OCI-LY3 (cell line): Measurements from ENCODE around the gene LSM14B.

Experiments used
- H2AFZ ChIP-seq: fragments of 200-600, 300-600 bp; shearing (Covaris generic); 2 replicates; pipeline ENCODE4 v1.6.0; 2014; ENCODE audit warnings: antibody characterized with exemption, low read depth, low read length
- H3K27ac ChIP-seq: fragments of 200-600, 300-600 bp; sonication (generic); 2 replicates; pipeline ENCODE4 v1.5.1; 2014; ENCODE audit warnings: mild to moderate bottlenecking, low read length, moderate library complexity, mixed read lengths
- H3K27me3 ChIP-seq: fragments of 200-600, 300-600 bp; sonication (generic); 2 replicates; pipeline ENCODE4 v1.6.1; 2014; ENCODE audit warnings: low read depth, low read length, mixed read lengths
- H3K36me3 ChIP-seq: fragments of 200-600, 300-600 bp; sonication (generic); replicated peaks from 2 replicates; pipeline ENCODE3; 2014; ENCODE audit warnings: low read depth, low read length, mixed read lengths
- H3K4me1 ChIP-seq: fragments of 300-600, 200-600 bp; sonication (generic); 2 replicates; pipeline ENCODE4 v1.6.1; 2014; ENCODE audit warnings: low read length, mixed read lengths
- H3K4me2 ChIP-seq: fragments of 200-600, 300-600 bp; sonication (generic); 2 replicates; pipeline ENCODE4 v1.6.1; 2014; ENCODE audit warnings: low read length, mixed read lengths
- H3K4me3 ChIP-seq: fragments of 300-600, 200-600 bp; sonication (generic); 2 replicates; pipeline ENCODE4 v1.5.1; 2014; ENCODE audit warnings: antibody characterized with exemption, mild to moderate bottlenecking, low read length, moderate library complexity
- H3K79me2 ChIP-seq: fragments of 300-600, 200-600 bp; shearing (Covaris generic); 2 replicates; pipeline ENCODE4 v1.6.1; 2014; ENCODE audit warnings: mild to moderate bottlenecking, low read length, mixed read lengths
- H3K9ac ChIP-seq: fragments of 300-600, 200-600 bp; shearing (Covaris generic); 2 replicates; pipeline ENCODE4 v1.6.0; 2014; ENCODE audit warnings: mild to moderate bottlenecking, low read length, moderate library complexity
- H3K9me3 ChIP-seq: fragments of 200-600, 300-600 bp; shearing (Covaris generic); 2 replicates; pipeline ENCODE4 v1.6.1; 2014; ENCODE audit warnings: low read length, mixed read lengths; ENCODE audit not compliant: insufficient read depth
- H4K20me1 ChIP-seq: fragments of 200-600, 300-600 bp; sonication (generic); 2 replicates; pipeline ENCODE4 v1.6.1; 2016; ENCODE audit warnings: low read length, mixed read lengths; ENCODE audit not compliant: insufficient read depth
- EZH2phosphoT487 ChIP-seq: fragments of 200-600 bp; shearing (Covaris generic); IDR thresholded peaks from 2 replicates; pipeline ENCODE4 v1.6.1; 2018; ENCODE audit warnings: antibody characterized with exemption, mixed run types, low read depth
- TF ChIP-seq, protein P1 (sequence below): fragments of 200-600, 300-600 bp; sonication (generic); IDR thresholded peaks from 2 replicates; pipeline ENCODE4 v1.5.1; 2014; ENCODE audit warnings: antibody characterized with exemption, low read length, low read depth

Gene LSM14B

DNA sequence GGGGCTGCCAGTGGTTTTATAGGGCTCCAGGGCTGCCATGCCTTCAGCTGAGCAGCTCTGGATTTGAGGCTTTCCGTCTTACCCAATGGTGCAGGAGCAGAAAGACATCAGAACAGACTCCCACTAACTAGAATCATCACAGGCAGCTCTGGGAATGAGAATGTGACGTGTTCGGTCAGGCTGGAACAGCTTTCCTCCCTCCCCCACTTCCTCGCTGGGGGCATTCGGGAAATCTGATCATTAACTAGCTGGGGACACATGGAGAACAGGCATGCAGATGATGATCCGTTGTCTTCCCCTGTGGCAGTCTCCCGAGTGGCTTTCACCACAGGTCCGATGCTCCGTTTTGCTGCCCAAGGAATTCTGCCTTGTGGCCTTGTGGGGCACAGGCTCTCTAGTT lies 55.0 kb downstream of the LSM14B start:
- Histone ChIP-seq H3K79me2 (peaks cover 7% of the 10 kb centered on the region), H3K4me3 (no peak overlapping the region), H3K4me1 (peaks cover 6% of the 10 kb centered on the region), H3K4me2 (no peak overlapping the region), H4K20me1 (no peaks in the 10 kb centered on the region), H3K27me3 (no peaks in the 10 kb centered on the region), H3K27ac (no peak overlapping the region), H3K36me3 (peaks cover 3% of the 10 kb centered on the region), H2AFZ (no peak overlapping the region), H3K9ac (no peak overlapping the region), H3K9me3 (no peaks in the 10 kb centered on the region)
- TF ChIP-seq EZH2phosphoT487: no peak
- TF ChIP-seq, protein P1, sequence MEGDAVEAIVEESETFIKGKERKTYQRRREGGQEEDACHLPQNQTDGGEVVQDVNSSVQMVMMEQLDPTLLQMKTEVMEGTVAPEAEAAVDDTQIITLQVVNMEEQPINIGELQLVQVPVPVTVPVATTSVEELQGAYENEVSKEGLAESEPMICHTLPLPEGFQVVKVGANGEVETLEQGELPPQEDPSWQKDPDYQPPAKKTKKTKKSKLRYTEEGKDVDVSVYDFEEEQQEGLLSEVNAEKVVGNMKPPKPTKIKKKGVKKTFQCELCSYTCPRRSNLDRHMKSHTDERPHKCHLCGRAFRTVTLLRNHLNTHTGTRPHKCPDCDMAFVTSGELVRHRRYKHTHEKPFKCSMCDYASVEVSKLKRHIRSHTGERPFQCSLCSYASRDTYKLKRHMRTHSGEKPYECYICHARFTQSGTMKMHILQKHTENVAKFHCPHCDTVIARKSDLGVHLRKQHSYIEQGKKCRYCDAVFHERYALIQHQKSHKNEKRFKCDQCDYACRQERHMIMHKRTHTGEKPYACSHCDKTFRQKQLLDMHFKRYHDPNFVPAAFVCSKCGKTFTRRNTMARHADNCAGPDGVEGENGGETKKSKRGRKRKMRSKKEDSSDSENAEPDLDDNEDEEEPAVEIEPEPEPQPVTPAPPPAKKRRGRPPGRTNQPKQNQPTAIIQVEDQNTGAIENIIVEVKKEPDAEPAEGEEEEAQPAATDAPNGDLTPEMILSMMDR: no peak

DNA sequence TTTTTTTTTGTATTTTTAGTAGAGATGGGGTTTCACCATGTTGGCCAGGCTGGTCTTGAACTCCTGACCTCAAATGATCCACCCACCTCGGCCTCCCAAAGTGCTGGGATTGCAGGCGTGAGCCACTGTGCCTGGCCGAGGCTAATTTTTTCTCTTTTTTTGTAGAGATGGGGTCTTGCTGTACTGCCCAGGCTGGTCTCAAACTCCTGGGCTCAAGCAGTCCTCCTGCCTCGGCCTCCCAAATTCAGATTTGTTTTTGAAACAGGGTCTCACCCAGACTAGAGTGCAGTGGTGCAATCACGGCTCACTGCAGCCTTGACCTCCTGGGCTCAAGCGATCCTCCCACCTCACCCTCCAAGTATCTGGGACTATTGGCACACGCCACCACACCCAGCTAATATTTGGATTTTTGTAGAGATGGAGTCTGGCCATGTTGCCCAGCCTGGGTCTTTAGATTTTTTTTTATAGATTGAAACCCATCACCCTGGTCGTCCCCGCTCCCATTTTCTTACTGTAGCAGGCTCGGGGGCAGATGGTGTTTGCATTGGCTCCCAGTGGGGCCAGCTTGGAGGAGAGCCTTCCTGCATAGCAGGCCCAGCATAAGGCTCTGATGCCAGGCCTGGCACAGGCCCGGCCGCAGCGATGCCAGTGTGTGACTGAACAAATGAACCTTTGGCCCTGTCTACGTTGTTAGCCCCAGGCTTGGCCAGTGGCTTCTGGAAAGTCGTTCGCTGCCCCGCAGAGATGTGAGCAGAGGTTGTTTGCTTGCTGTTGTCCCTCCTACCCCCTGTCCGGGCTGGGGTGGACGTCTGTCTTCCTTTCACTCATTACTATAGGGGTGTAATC lies 56.3 kb downstream of the LSM14B start:
- Histone ChIP-seq H3K4me3 (no peak overlapping the region), H3K36me3 (peaks cover 3% of the 10 kb centered on the region), H3K9ac (no peak overlapping the region), H2AFZ (no peak overlapping the region), H3K27ac (no peak overlapping the region), H3K4me1 (peaks cover 6% of the 10 kb centered on the region), H4K20me1 (no peaks in the 10 kb centered on the region), H3K9me3 (no peaks in the 10 kb centered on the region), H3K4me2 (no peak overlapping the region), H3K27me3 (no peaks in the 10 kb centered on the region), H3K79me2 (peaks cover 17% of the 10 kb centered on the region)
- TF ChIP-seq, protein P1: no peak
- no peak for TF ChIP-seq EZH2phosphoT487

DNA sequence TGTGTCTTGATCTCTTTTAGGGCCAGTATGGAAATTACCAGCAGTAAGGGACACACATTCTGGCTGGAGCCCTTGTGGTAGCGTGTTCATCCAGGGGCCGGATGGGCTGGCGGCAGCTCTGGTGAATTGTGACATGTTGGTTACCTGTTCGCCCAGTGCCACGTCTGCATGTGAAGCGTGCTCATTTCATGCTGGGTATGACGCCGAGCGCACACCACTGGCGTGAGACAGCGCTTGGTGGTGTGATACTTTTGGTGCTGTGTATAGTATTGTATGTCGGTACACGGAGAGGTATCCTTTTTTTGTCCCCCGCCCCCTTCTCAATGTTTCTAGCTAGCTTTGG lies 56.9 kb downstream of the LSM14B start:
- Histone ChIP-seq H3K9me3 (no peaks in the 10 kb centered on the region), H3K36me3 (peaks cover 3% of the 10 kb centered on the region), H3K4me3 (no peak overlapping the region), H4K20me1 (no peaks in the 10 kb centered on the region), H3K9ac (no peak overlapping the region), H3K79me2 (peaks cover 23% of the 10 kb centered on the region), H2AFZ (no peak overlapping the region), H3K4me2 (no peak overlapping the region), H3K4me1 (peaks cover 9% of the 10 kb centered on the region), H3K27me3 (no peaks in the 10 kb centered on the region), H3K27ac (no peak overlapping the region)
- no peak for TF ChIP-seq EZH2phosphoT487
- TF ChIP-seq, protein P1: no peak

DNA sequence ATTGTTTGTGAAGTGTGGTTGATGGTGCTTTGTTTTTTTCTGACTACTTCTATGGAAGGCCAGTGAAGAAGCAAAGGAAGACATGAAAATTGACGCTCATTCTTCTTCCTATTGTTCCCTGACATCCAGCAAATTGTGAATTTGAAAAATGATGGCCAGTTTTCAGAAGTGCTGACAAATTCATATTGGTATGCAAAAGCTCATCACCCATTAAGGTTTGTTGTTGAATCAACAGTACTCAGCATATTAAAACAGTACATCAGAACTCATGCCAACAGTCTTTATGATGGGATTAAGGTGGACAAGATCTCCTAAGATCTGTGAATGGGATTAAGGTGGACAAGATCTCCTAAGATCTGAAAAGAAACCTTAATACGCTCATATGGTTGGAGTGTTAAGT lies 59.5 kb downstream of the LSM14B start:
- TF ChIP-seq, protein P1: no peak
- no peak for TF ChIP-seq EZH2phosphoT487
- Histone ChIP-seq H3K27ac (peak overlapping the region; percentile 78; the same call in 1 of the 2 replicates), H2AFZ (no peak overlapping the region)

More for the DNA sequence above, 59.5 kb downstream of the LSM14B start:
- Histone ChIP-seq H3K4me2 (peak overlapping the region; percentile 84), H3K4me3 (peak overlapping the region; percentile 87), H3K9ac (peak overlapping the region; percentile 87), H3K36me3 (peaks cover 3% of the 10 kb centered on the region), H3K9me3 (no peaks in the 10 kb centered on the region), H4K20me1 (no peaks in the 10 kb centered on the region; the same call in 1 of the 2 replicates), H3K27me3 (no peaks in the 10 kb centered on the region), H3K79me2 (peaks cover 47% of the 10 kb centered on the region), H3K4me1 (peaks cover 25% of the 10 kb centered on the region)
